Lower leg skin (tissue), 4 donors: Measurements from ENCODE around the gene C22orf23. TPM values are rescaled to one million over a fixed set of nuclear protein-coding genes. Genes with fewer than 3 reads are reported as not detected.
"Not testable (repeated sequence)": the region's sequence is repeated elsewhere in the genome, so short reads cannot be mapped to it uniquely, and the experiment has no call there.

Experiments used
- DNase-seq, 2 donors: peaks; one replicate each; pipeline ENCODE4 v3.0.0-alpha.2; 2019; ENCODE audit warnings: low spot score in 2 of 2
- H3K4me3 ChIP-seq: fragments of 200-600 bp; sonication (generic); 2 replicates; pipeline ENCODE4 v1.5.1; 2017; ENCODE audit warnings: mild to moderate bottlenecking, low read depth; ENCODE audit not compliant: poor library complexity, severe bottlenecking
- CTCF ChIP-seq, 3 donors: fragments of 450-650 bp; IDR thresholded peaks; one replicate each; pipeline ENCODE4 v1.5.1; 2016; ENCODE audit warnings: antibody characterized with exemption in 3 of 3, mild to moderate bottlenecking in 3 of 3, moderate library complexity in 2 of 3
- POLR2A ChIP-seq, 2 donors: fragments of 450-650 bp; IDR thresholded peaks; one replicate each; pipeline ENCODE4 v1.6.1; 2016 to 2017; ENCODE audit warnings: antibody characterized with exemption in 2 of 2, mild to moderate bottlenecking in 1 of 2, moderate library complexity in 1 of 2
- WGBS, 2 donors: methylation state at CpG; one replicate each; pipeline ENCODE4 v1.1.5; 2018; 5-methylcytosine and 5-hydroxymethylcytosine counted together
- intact Hi-C: fragments of 100-400 bp; cut with DNase I; formaldehyde crosslinking; loops from one replicate; pipeline ENCODE4 v1.15.0; 2023; ENCODE audit warnings: low total_unique reads
- total RNA-seq, 4 donors: library from RNA; depleted of rRNA; stranded (reverse); fragments of >200 nt; gene quantifications; one replicate each; pipeline ENCODE4 v1.1.0, GENCODE V29; 2016

C22orf23 gene
- total RNA-seq, 4 donors from 2014 or later = not detected

DNA sequence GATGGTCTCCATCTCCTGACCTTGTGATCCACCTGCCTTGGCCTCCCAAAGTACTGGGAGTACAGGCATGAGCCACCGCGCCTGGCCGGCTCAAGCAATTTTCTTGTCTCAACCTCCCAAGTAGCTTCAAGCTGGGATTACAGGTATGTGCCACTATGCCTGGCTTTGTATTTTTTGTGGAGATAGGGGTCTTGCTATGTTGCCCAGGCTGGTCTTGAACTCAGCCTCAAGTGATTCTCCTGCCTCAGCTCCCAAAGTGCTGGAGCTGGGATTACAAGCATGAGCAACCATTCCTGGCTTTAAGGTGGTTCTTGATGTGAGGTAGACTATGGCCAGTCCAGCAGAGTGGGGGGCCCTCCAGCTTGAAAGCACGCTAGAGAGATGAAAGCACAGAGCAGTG, 7.7 kb upstream of the C22orf23 start:
- intact Hi-C loops = no loop called here
- DNase-seq = no peak
- TF ChIP-seq POLR2A (IDR thresholded peaks at IDR 0.05) (no peak), CTCF (IDR thresholded peaks at IDR 0.05) (no peak)
- no peak overlapping the region for H3K4me3 ChIP-seq
- 94 to 98% methylated on average over 4 of the region's 4 CpGs for WGBS, 2 donors

DNA sequence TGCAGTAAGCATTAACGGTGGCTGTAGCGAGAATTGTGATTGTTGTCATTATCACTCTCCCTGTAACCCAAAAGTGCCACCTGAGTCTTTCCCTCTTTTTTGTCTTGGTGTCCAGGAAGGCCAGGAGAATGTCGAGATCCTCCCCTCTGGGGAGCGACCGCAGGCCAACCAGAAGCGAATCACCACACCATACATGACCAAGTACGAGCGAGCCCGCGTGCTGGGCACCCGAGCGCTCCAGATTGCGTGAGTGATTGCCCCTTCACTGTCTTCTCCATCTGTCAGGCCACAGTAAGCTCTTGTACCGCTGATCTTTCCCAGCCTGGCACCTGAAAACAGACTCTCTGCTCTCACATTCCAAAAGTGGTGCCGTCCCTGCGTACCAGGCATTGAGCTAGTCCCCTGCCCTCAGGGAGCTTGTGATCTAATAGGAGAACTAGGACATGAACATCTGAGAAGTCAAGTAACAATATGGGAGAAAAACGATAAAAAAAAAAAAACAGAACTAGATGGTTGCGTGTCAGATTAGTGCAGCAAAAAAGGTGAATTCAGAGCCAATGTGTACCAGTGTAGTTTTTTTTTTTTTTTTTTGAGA, 5.9 kb upstream of the C22orf23 start:
- TF ChIP-seq CTCF (IDR thresholded peaks at IDR 0.05) = no peak
- no peak for TF ChIP-seq POLR2A (IDR thresholded peaks at IDR 0.05)
- no peak overlapping the region for H3K4me3 ChIP-seq
- intact Hi-C loops = no loop called here
- DNase-seq = no peak
- 98% methylated on average over 18 of the region's 18 CpGs for WGBS, 2 donors

GRCh38 chr22:37957232-37957631, 3.8 kb upstream of the C22orf23 start:
- WGBS, 2 donors = 70 to 82% methylated on average over 4 of the region's 4 CpGs
- no peak overlapping the region for H3K4me3 ChIP-seq
- intact Hi-C loops = no loop called here

GRCh38 chr22:37955825-37956397, 2.5 kb upstream of the C22orf23 start:
- intact Hi-C loops, H3K4me3 ChIP-seq, DNase-seq: not testable (repeated sequence)
- 84 to 91% methylated on average over 15 of the region's 15 CpGs for WGBS, 2 donors

More at GRCh38 chr22:37957232-37957631, 3.8 kb upstream of the C22orf23 start:
- DNase-seq = no peak
- TF ChIP-seq POLR2A (IDR thresholded peaks at IDR 0.05) (no peak), CTCF (IDR thresholded peaks at IDR 0.05) (no peak)

- 63 to 64% methylated on average over 4 of the region's 4 CpGs for WGBS, 2 donors
- DNase-seq = no peak
- no peak overlapping the region for H3K4me3 ChIP-seq
- intact Hi-C loops = no loop called here
- TF ChIP-seq POLR2A (IDR thresholded peaks at IDR 0.05) (no peak), CTCF (IDR thresholded peaks at IDR 0.05) (no peak)
These were observed 1.3 kb upstream of the C22orf23 start for GRCh38 chr22:37954686-37955085.

DNA sequence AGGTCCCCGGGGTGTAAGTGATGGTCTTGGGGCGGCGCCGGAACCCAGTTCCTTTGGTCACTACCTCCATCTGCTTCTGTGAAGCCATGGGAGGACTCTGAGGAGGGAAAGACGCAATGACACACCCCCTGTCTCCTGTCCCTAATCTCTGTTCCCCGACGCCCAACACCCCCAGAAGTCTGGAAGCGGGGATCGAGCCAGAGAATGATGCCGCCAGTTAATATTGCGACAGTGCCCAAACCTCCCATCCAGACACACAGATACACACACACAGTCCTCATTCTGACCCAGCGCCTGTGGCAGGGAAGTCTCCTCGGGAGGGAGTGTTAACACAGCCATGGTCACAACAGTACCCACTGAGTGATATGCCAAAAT, 352 bp downstream of the C22orf23 start:
- 2% methylated on average over 10 to 13 of the region's 13 CpGs for whole genome bisulfite sequencing, 2 donors
- intact Hi-C loops = no loop called here
- H3K4me3 ChIP-seq = no peak overlapping the region
- DNase-seq = no peak
- TF ChIP-seq POLR2A (IDR thresholded peaks at IDR 0.05) (no peak), CTCF (IDR thresholded peaks at IDR 0.05) (no peak)

GRCh38 chr22:37952629-37953028, 772 bp downstream of the C22orf23 start:
- H3K4me3 ChIP-seq, intact Hi-C loops, DNase-seq: not testable (repeated sequence)
- 4 to 8% methylated on average over 20 of the region's 20 CpGs for WGBS, 2 donors
